HG03571 (cell line): ENCODE results near the gene PCID2.

Experiments used
- ATAC-seq: cut with Tn5 transposase; IDR thresholded peaks from one replicate; pipeline ENCODE4 v1.9.1; 2021; ENCODE audit not compliant: unreplicated experiment

The PCID2 gene

GRCh38 chr13:113150550-113151365 is 57.7 kb downstream of the PCID2 start:
- ATAC-seq = no peak

DNA sequence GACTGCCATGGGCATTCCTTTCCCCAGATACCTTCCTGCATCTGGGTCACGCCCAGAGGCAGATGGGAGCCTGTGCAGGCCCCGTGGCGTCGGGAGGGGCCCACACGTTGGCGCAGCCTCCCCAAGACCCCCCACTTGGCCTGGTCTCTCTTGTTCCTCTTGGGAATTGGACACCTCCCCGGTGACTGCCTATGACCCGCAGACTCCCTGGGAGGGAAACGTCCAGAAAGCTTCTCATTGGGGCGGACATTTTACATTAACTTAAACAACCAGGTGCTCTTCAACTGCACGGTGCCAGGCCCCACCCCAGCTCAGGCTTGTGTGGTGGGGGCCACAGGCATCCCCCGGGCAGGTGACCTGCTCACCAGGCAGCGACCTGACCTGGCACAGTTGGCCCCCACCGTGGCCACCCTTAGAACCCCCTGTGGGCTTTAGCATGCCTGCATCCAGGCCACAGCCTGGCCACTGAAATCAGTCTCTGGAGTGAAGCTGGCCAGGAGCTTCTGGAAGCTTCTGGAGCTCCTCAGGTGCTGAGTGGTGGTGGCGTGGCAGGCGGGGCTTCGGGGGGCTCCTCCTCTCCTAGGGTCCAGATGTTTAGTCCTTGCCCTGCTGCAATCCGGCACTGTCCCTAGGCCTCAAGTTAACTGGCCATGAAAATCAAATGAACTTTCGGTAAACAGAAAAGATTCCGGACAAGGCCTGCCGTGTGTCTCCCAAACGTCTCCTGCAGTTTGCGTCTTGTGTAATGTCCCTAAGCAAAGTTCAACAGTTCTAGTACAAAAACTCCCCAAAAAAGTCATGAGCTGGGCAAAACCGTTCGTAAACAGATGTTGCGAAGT is 58.5 kb downstream of the PCID2 start:
- ATAC-seq = no peak

GRCh38 chr13:113148940-113149503 is 59.4 kb downstream of the PCID2 start:
- ATAC-seq = no peak

- ATAC-seq = no peak
Observed at GRCh38 chr13:113148407-113148806, 60.1 kb downstream of the PCID2 start.

DNA sequence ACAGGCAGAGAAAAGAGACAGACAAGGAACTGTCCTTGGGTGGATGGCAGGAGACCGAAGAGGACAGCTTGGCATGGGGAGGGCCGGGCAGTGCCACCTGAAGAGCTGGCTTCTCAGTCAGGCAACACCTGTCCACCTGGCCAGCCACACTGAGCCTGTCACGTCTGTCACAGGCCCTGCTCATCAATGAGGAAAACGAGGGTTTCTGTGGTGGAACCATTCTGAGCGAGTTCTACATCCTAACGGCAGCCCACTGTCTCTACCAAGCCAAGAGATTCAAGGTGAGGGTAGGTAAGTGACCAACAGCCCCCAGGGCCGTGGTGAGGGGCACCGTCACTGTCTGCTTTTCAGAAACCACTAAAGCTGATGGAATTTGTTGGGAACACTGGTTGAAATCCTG is 61.3 kb downstream of the PCID2 start:
- ATAC-seq = no peak

DNA sequence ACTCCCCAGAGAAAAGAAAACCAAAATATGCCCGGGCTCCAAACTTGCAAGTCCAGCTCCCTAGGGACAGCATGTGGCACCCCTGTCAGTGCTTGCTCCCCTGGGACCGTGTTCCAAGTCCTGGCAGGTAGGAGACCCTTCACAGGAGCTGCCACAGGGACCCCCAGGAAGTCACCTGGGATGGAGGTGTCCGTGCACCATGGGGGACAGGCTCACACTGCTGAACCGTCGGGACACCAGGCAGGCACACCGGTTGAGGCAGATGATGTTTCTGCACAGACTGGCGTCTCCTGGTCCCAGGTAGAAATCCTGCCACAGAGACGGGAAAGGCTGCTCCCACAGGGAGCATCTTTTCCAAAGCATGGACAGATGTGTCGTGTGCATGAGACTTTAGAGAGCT is 61.7 kb downstream of the PCID2 start:
- no peak for ATAC-seq

DNA sequence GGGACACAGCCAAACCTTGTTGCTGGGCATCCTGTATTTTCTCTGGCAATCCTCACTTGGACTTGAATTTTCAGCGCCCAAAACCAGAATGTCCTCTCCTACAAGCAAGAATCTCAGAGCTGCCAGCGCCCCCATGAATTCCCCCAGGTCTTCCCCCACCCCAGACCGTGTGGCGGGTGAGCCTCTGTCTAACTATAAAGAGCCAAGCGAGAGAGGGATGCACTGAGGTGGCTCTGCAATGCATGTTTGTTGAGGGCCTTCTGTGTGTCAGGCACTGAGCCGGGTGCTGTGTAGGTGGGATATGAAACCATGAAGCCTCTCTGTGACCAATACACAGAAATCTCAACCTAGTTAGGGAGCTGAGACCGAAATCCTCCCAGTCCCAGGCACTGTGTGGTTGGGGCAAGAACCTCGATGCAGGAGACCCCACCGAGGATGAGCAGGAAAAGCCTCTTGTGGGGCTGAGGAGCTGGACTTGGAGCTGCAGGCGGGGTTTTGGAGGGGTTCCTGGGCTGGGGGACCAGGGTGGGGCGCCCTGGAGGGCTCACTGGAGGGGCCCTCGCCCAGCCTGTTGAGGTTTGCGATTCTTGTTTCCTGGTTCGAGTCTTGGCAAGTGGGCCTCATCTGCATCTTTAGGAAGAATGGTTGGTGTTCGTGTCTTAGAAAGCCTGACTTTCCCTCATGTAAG is 62.4 kb downstream of the PCID2 start:
- ATAC-seq = no peak

DNA sequence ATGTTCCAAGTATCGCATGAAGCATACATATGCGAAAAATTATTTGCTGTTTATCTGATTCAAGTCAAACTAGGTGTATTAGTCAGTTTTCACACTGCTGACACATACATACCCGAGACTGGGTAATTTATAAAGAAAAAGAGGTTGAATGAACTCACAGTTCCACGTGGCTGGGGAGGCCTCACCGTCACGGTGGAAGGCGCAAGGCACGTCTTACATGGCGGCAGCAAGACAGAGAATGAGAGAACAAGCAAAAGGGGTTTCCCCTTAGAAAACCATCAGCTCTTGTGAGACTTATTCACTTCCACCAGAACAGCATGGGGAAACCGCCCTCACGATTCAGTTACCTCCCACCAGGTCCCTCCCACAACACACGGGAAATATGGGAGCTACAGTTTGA is 63.0 kb downstream of the PCID2 start:
- ATAC-seq = no peak

GRCh38 chr13:113144255-113144629 is 64.2 kb downstream of the PCID2 start:
- ATAC-seq = no peak

GRCh38 chr13:113143466-113144254 is 64.8 kb downstream of the PCID2 start:
- ATAC-seq = no peak

- ATAC-seq = no peak
Observed at GRCh38 chr13:113142876-113143275, 65.6 kb downstream of the PCID2 start.

- ATAC-seq = no peak
Observed at GRCh38 chr13:113141601-113141970, 66.9 kb downstream of the PCID2 start.

GRCh38 chr13:113140677-113141600 is 67.5 kb downstream of the PCID2 start:
- no peak for ATAC-seq

- no peak for ATAC-seq
Observed at GRCh38 chr13:113139577-113139976, 68.9 kb downstream of the PCID2 start.

GRCh38 chr13:113138792-113139551 is 69.5 kb downstream of the PCID2 start:
- ATAC-seq = no peak

- no peak for ATAC-seq
Observed at GRCh38 chr13:113137691-113138298, 70.7 kb downstream of the PCID2 start.

DNA sequence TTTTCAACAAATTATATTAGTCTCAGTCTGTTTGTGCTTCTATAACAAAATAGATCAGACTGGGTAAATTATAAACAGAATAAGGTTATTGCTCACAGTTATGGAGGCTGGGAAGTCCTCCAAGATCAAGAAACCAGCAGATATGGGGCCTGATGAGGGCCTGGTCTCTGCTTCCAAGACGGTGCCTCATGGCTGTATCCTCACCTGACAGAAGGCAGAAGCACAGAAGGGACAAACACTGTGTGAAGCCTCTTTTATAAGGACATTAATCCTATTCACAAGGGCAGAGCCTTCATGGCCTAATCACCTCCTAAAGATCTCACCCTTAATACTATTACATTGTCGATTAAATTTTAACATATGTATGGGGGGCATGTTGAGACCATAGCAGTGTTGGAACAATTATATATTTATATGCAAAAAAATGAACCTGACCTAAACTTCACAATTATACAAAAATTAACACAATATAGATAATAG is 73.1 kb downstream of the PCID2 start:
- no peak for ATAC-seq
